MM.1S (cell line): ENCODE measurements around the gene PLA2G4F.

Experiments used
- DNase-seq: peaks from one replicate; pipeline ENCODE4 v3.0.0-alpha.2; 2015
- H2AFZ ChIP-seq: fragments of 300-600 bp; sonication (generic); 2 replicates; pipeline ENCODE4 v1.6.0; 2016; ENCODE audit warnings: antibody characterized with exemption, low read length
- H3F3A ChIP-seq: fragments of 300-600 bp; sonication (generic); 2 replicates; pipeline ENCODE4 v1.6.1; 2016; ENCODE audit warnings: mild to moderate bottlenecking, antibody characterized with exemption, low read length, moderate library complexity, mixed read lengths; ENCODE audit not compliant: insufficient read depth
- H3K27ac ChIP-seq: fragments of 300-600 bp; sonication (generic); 2 replicates; pipeline ENCODE4 v1.5.1; 2016; ENCODE audit warnings: mild to moderate bottlenecking, low read length
- H3K27me3 ChIP-seq: fragments of 300-600 bp; sonication (generic); replicated peaks from 2 replicates; pipeline ENCODE4 v1.6.0; 2016; ENCODE audit warnings: low read length; ENCODE audit not compliant: insufficient read depth
- H3K36me3 ChIP-seq: fragments of 300-600 bp; sonication (generic); replicated peaks from 2 replicates; pipeline ENCODE4 v1.6.1; 2016; ENCODE audit warnings: mild to moderate bottlenecking, low read length, mixed read lengths; ENCODE audit not compliant: insufficient read depth
- H3K4me1 ChIP-seq: fragments of 300-600 bp; sonication (generic); 2 replicates; pipeline ENCODE4 v1.6.1; 2016; ENCODE audit warnings: low read length, mixed read lengths
- H3K4me2 ChIP-seq: fragments of 300-600 bp; sonication (generic); 2 replicates; pipeline ENCODE4 v1.6.0; 2016; ENCODE audit warnings: low read depth, low read length
- H3K4me3 ChIP-seq: fragments of 300-600 bp; sonication (generic); 2 replicates; pipeline ENCODE4 v1.5.1; 2016; ENCODE audit warnings: low read length, mixed read lengths
- H3K79me2 ChIP-seq: fragments of 300-600 bp; sonication (generic); 2 replicates; pipeline ENCODE4 v1.6.1; 2016; ENCODE audit warnings: mixed run types, low read length, mixed read lengths
- H3K9ac ChIP-seq: fragments of 300-600 bp; sonication (generic); 2 replicates; pipeline ENCODE4 v1.6.1; 2016; ENCODE audit warnings: low read length, mixed read lengths
- H3K9me2 ChIP-seq: fragments of 300-600 bp; sonication (generic); replicated peaks from 2 replicates; pipeline ENCODE4 v1.6.1; 2016; ENCODE audit warnings: mild to moderate bottlenecking, low read length, mixed read lengths; ENCODE audit not compliant: insufficient read depth
- H3K9me3 ChIP-seq: fragments of 300-600 bp; sonication (generic); replicated peaks from 2 replicates; pipeline ENCODE4 v1.6.1; 2016; ENCODE audit warnings: mild to moderate bottlenecking, low read length, mixed read lengths; ENCODE audit not compliant: insufficient read depth
- H4K20me1 ChIP-seq: fragments of 300-600 bp; sonication (generic); 2 replicates; pipeline ENCODE4 v1.6.1; 2016; ENCODE audit warnings: mild to moderate bottlenecking, low read length, moderate library complexity, mixed read lengths; ENCODE audit not compliant: insufficient read depth
- CTCF ChIP-seq: fragments of 300-600 bp; sonication (generic); IDR thresholded peaks from 2 replicates; pipeline ENCODE4 v1.5.1; 2016; ENCODE audit warnings: antibody characterized with exemption, low read length, mixed read lengths
- EZH2 ChIP-seq: fragments of 300-600 bp; sonication (generic); optimal IDR thresholded peaks from 2 replicates; pipeline ENCODE3; 2017; ENCODE audit warnings: low read depth, mild to moderate bottlenecking, antibody characterized with exemption, low read length, mixed read lengths
- EZH2phosphoT487 ChIP-seq: fragments of 300-600 bp; sonication (generic); IDR thresholded peaks from 2 replicates; pipeline ENCODE4 v1.6.1; 2018; ENCODE audit warnings: antibody characterized with exemption, low read length

PLA2G4F gene

GRCh38 chr15:42137461-42138261 lies 18.8 kb downstream of the PLA2G4F start:
- peak; percentile 42 for DNase-seq
- Histone ChIP-seq H3K27ac (no peak overlapping the region), H3K9me2 (no peaks in the 10 kb centered on the region), H3K36me3 (no peaks in the 10 kb centered on the region), H3K4me3 (no peak overlapping the region), H3K4me2 (no peak overlapping the region), H3K79me2 (no peaks in the 10 kb centered on the region), H3K27me3 (no peaks in the 10 kb centered on the region), H3K9ac (no peak overlapping the region), H4K20me1 (no peaks in the 10 kb centered on the region), H3F3A (no peaks in the 10 kb centered on the region), H2AFZ (no peak overlapping the region), H3K4me1 (no peaks in the 10 kb centered on the region), H3K9me3 (no peaks in the 10 kb centered on the region)
- peak; percentile 63 for TF ChIP-seq CTCF
- no peak for TF ChIP-seq EZH2phosphoT487

- no peak for DNase-seq
- no peaks in the 10 kb centered on the region for H3K79me2 ChIP-seq
- no peak overlapping the region for H2AFZ ChIP-seq
- TF ChIP-seq CTCF (no peak), EZH2phosphoT487 (no peak), EZH2 (no peak)
- no peak overlapping the region for H3K4me2 ChIP-seq
- H3K27me3 ChIP-seq = no peaks in the 10 kb centered on the region
- no peak overlapping the region for H3K4me3 ChIP-seq
- no peak overlapping the region for H3K9ac ChIP-seq
- no peaks in the 10 kb centered on the region for H3K9me3 ChIP-seq
- no peaks in the 10 kb centered on the region for H4K20me1 ChIP-seq
- H3K36me3 ChIP-seq = no peaks in the 10 kb centered on the region
- H3F3A ChIP-seq = no peaks in the 10 kb centered on the region
- no peak overlapping the region for H3K27ac ChIP-seq
- H3K4me1 ChIP-seq = no peaks in the 10 kb centered on the region
- no peaks in the 10 kb centered on the region for H3K9me2 ChIP-seq
These were observed 19.9 kb downstream of the PLA2G4F start for GRCh38 chr15:42136513-42136912.

- Histone ChIP-seq H3K4me3 (no peak overlapping the region), H3K27ac (no peak overlapping the region), H3F3A (no peaks in the 10 kb centered on the region), H3K9ac (no peak overlapping the region), H3K4me2 (no peak overlapping the region), H3K27me3 (no peaks in the 10 kb centered on the region), H3K79me2 (no peaks in the 10 kb centered on the region), H2AFZ (no peak overlapping the region), H3K9me2 (no peaks in the 10 kb centered on the region), H3K9me3 (no peaks in the 10 kb centered on the region), H3K4me1 (no peaks in the 10 kb centered on the region), H3K36me3 (no peaks in the 10 kb centered on the region), H4K20me1 (no peaks in the 10 kb centered on the region)
- TF ChIP-seq CTCF (no peak), EZH2phosphoT487 (no peak), EZH2 (no peak)
- no peak for DNase-seq
These were observed 21.1 kb downstream of the PLA2G4F start for GRCh38 chr15:42135351-42135750.
